8988T (cell line): ENCODE measurements around the gene ZNF678.
"Not testable (repeated sequence)": the region's sequence is repeated elsewhere in the genome, so short reads cannot be mapped to it uniquely, and the experiment has no call there.

Source experiments
- DNase-seq: peaks from one replicate; pipeline ENCODE4 v3.0.0; 2011

Gene ZNF678

GRCh38 chr1:227607336-227607898 lies 44.1 kb downstream of the ZNF678 start:
- no peak for DNase-seq

- no peak for DNase-seq
Observed at GRCh38 chr1:227612658-227613057, 49.3 kb downstream of the ZNF678 start.

GRCh38 chr1:227613526-227613925 lies 50.2 kb downstream of the ZNF678 start:
- DNase-seq, result no peak

GRCh38 chr1:227621211-227621610 lies 57.9 kb downstream of the ZNF678 start:
- no peak for DNase-seq

GRCh38 chr1:227622739-227623475 lies 59.6 kb downstream of the ZNF678 start:
- DNase-seq, result no peak

DNA sequence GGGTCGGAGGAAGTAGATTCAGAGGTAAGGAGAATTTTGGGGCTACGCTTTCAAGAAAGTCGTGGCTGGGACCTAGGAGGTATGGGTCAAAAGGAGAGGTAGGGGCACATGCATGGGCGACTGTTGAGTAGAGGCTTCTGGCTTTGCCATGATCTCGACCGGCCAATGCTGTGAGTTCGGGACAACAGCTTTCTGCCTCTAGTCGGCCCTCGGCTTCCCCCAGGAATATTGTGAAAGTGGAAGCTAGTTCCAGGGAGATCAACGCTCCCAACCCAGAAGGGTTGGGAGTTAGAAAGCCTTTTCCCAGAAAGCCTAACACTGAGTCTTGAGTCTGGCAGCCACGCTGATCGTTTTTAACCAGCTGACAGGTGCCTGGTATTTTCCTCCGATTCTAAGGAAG lies 69.0 kb downstream of the ZNF678 start:
- DNase-seq, result no peak

DNA sequence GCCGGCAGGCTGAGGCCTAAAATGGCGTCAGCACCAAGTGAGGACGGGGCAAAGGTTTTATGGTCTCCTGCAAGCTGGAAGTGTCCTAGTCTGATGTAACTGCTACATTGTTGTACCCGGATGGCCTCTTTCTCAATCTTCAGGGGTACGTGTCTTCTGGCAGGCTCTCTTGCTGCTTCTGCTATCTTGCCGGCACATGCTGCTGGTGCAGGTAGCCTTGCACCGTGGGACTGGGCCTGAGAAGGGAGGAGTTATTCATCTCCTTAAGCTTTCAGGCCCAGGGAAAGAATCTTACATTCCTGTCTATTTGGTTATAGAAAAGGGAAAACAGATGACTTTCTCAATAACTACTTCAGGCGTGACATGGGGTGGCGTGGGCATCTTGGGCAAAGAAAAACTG lies 72.2 kb downstream of the ZNF678 start:
- DNase-seq, result no peak

GRCh38 chr1:227654431-227654830 lies 91.1 kb downstream of the ZNF678 start:
- no peak for DNase-seq

GRCh38 chr1:227654858-227655752 lies 91.7 kb downstream of the ZNF678 start:
- no peak for DNase-seq

GRCh38 chr1:227661495-227661894 lies 98.1 kb downstream of the ZNF678 start:
- DNase-seq, result no peak

- DNase-seq, result no peak
Observed at GRCh38 chr1:227662933-227663332, 99.6 kb downstream of the ZNF678 start.

DNA sequence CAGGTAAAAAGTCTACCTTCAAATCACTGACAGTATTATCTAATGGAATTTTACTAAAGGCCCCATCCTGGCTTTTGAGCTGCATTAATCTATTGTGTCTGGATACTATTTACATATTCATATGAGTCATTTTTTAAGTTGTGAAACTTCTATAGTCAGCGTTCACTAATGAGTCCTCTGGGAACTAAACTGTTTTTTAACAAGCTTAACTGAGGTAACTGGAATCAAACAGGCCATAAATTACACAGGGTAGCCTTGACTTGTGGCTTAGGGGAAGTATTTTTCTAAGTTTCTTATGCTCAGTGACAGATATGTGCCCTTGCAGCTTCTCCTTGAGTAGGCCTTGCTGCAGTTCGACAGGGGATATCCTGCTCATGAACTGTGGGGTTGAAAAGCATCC lies 102.9 kb downstream of the ZNF678 start:
- no peak for DNase-seq

- DNase-seq, result no peak
Observed at GRCh38 chr1:227673441-227673840, 110.1 kb downstream of the ZNF678 start.

GRCh38 chr1:227685807-227686206 lies 122.5 kb downstream of the ZNF678 start:
- DNase-seq, result no peak

DNA sequence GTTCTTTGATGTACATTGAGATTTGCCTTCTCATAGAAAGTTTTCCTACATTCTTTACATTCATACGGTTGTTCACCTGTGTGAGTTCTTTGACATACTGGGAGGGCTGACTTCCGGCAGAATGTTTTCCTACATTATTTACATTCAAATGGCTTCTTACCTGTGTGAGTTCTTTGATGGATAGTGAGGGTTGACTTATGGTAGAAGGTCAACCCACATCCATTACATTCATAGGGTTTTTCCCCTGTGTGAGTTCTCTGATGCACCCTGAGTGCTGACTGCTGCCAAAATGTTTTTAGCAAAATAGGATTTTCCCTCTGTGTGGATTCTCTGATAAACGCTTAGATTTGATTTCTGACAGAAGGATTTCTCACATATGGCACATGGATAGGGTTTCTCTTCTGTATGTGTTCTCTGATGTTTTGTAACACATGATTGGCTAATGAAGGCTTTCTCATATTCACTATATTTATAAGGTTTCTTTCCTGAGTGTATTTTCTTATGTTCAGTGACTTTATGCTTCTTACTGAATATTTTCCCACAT lies 134.0 kb downstream of the ZNF678 start:
- DNase-seq, result no peak

DNA sequence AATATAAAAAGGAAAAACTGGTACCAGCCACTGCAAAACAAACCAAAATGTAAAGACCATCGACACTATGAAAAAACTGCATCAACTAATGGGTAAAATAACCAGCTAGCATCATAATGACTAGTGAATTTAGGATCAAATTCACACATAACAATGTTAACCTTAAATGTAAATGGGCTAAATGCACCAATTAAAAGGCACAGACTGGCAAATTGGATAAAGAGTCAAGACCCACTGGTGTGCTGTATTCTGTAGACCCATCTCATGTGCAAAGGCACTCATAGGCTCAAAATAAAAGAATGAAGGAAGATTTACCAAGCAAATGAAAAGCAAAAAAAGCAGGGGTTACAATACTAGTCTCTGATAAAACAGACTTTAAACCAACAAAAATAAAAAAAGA lies 138.3 kb downstream of the ZNF678 start:
- DNase-seq, result not testable (repeated sequence)

DNA sequence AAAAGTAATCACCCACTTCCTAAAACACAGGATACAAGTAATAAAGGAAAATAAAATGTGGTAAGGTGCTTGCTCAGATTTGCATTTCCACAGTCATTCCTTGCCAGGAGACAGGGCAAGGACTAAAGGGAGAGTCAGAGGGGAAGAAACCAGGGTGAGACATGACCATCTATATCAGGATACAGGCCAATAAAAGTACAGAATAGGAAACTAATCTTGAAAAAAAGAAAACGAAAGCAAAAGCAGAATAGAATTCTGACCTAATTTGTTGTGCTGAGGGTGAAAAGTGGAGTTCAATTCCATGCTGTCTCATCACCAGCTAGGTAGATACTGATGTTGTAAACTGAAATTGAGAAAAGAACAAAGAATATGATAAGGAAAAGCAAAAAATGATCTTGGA lies 144.5 kb downstream of the ZNF678 start:
- no peak for DNase-seq

GRCh38 chr1:227709451-227709850 lies 146.1 kb downstream of the ZNF678 start:
- DNase-seq, result no peak

- DNase-seq, result not testable (repeated sequence)
Observed at GRCh38 chr1:227710474-227710873, 147.1 kb downstream of the ZNF678 start.

GRCh38 chr1:227712648-227713047 lies 149.3 kb downstream of the ZNF678 start:
- no peak for DNase-seq

- DNase-seq, result no peak
Observed at GRCh38 chr1:227718932-227719331, 155.6 kb downstream of the ZNF678 start.

DNA sequence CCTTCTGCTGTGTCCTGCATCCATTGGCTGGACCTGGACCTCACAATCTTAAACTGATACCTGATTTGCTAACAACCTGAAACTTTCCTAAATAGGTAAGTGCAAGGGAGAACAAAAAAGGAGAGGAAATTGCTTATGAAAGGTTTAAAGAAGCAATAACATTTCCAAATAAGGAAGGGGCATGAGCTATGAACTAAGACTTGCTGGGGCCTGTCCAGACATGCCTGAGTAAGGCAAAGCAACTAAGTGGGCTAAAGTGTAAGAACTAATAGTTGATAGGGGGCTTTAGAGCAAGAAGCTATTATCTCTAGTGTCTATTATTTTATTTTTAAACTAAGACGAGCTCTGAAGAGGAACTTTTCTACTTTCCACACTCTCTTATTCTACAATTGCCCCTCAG lies 160.1 kb downstream of the ZNF678 start:
- no peak for DNase-seq

DNA sequence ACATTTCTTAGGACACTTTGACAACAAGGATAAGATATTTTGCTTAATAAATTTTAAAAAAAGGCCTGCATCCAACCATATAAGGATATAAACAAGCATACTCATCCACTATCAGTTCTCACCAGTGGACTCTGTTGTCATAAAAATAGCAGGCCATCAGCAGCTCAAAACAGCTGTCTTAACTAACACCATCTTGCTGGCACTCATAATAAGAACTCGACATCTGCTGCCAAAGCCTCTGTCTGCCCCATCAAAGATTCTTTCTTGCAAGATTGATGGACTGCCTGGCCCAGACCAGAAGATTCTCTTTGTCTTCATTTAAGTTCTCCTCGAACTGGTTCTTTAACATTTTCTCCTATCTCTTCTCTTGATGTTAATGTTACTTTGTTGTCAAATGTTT lies 161.7 kb downstream of the ZNF678 start:
- no peak for DNase-seq

DNA sequence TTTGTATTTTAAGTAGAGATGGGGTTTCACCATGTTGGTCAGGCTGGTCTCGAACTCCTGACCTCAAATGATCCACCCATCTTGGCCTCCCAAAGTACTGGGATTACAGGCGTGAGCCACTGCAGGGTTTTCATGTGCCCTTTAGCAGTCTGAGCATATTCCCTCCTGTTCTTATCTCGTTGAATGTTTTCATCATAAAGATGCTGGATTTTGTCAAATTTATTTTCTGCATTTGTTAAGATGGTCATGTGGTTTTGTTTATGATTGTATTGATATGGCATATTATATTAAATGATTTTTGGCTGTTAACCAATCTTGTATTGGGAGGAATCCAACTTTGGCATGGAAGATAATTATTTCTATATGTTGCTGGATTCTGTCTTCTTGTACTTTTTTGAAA lies 163.0 kb downstream of the ZNF678 start:
- no peak for DNase-seq
